Spleen (tissue), 7 donors: ENCODE measurements around the gene CACNA1C.

Experiments
- CTCF ChIP-seq, 11 experiments: fragments of 200-600 bp in 7 of 11; fragments of 450-650 bp in 4 of 11; sonication (generic) in 4 of 11; IDR thresholded peaks in 8 of 11; conservative IDR thresholded peaks in 3 of 11; 1 replicate in 7 of 11; 2 replicates in 4 of 11; pipeline versions ENCODE4 v1.4.0 to v1.8.0; 2016 to 2021; ENCODE audit warnings: antibody characterized with exemption in 11 of 11, inconsistent platforms in 4 of 11, mild to moderate bottlenecking in 1 of 11
- POLR2A ChIP-seq, 3 donors: fragments of 450-650 bp; IDR thresholded peaks; one replicate each; pipeline ENCODE4 v1.5.1; 2017; ENCODE audit warnings: antibody characterized with exemption in 3 of 3, mild to moderate bottlenecking in 1 of 3
- donor health status: DM: no; HTN: no; CAD: no; lungs with moderate emphysema.
- donor health status: DM: no; HTN: no; CAD: no.
- donor health status: DM: no; HTN: no; CAD: no.

- TF ChIP-seq CTCF (IDR thresholded peaks at IDR 0.05 in 8 of 11, conservative IDR thresholded peaks at IDR 0.05 in 3 of 11) (no peak), POLR2A (IDR thresholded peaks at IDR 0.05) (no peak)
Measured at GRCh38 chr12:2306735-2307134, 253.9 kb downstream of the CACNA1C start.
